ENCODE measurements around the gene LRRC31.

The LRRC31 gene

GRCh38 chr3:169913323-169913722 is 43.6 kb upstream of the LRRC31 start:
- Histone ChIP-seq H3K4me1 (ENCODE audit: control insufficient read depth, insufficient read depth, low read length) (no peaks in the 10 kb centered on the region), H3K9me3 (ENCODE audit: control insufficient read depth, insufficient read depth, low read depth, low read length) (no peaks in the 10 kb centered on the region), H3K36me3 (ENCODE audit: control insufficient read depth in 2 of 2, insufficient read depth in 1 of 2, low read length in 2 of 2) (no peaks in the 10 kb centered on the region), H3K4me3 (ENCODE audit: low read depth, low read length) (no peak overlapping the region), H3K27ac (ENCODE audit: extremely low read depth, low read depth, low read length) (no peak overlapping the region)
- POLR2A ChIA-PET, result no interaction called here
- TF ChIP-seq ZNF155 (tag by site-specific recombination; IDR thresholded peaks at IDR 0.05), result no peak
- TF ChIP-seq ZNF664 (tag by site-specific recombination; IDR thresholded peaks at IDR 0.05), result no peak
- TF ChIP-seq ZNF292 (tag by site-specific recombination; IDR thresholded peaks at IDR 0.05; ENCODE audit: borderline replicate concordance, low read depth), result no peak
- no peak for TF ChIP-seq HIC1 (tag by site-specific recombination; IDR thresholded peaks at IDR 0.05)
- no peak for TF ChIP-seq ZBTB7A (tag by site-specific recombination; IDR thresholded peaks at IDR 0.05; ENCODE audit: low read depth)
- no peak for TF ChIP-seq WT1 (tag by site-specific recombination; IDR thresholded peaks at IDR 0.05)
- TF ChIP-seq ZNF26 (tag by site-specific recombination; IDR thresholded peaks at IDR 0.05), result no peak
- TF ChIP-seq TSHZ1 (tag by site-specific recombination; IDR thresholded peaks at IDR 0.05; ENCODE audit: borderline replicate concordance), result no peak
- TF ChIP-seq ZNF76 (tag by site-specific recombination; IDR thresholded peaks at IDR 0.05; ENCODE audit: borderline replicate concordance, low read depth), result no peak
- no peak for TF ChIP-seq ZNF837 (tag by site-specific recombination; IDR thresholded peaks at IDR 0.05)
- no peak for TF ChIP-seq ZNF274 (IDR thresholded peaks at IDR 0.05; ENCODE audit: low read length)
- TF ChIP-seq ZNF274 (tag by site-specific recombination; IDR thresholded peaks at IDR 0.05; ENCODE audit: borderline replicate concordance), result no peak
- CTCF ChIA-PET, result no interaction called here

GRCh38 chr3:169911272-169911671 is 41.5 kb upstream of the LRRC31 start, which contains the start of gene SAMD7:
Gene SAMD7 (plus strand): TSS chr3:169911572. CDS start chr3:169919499, 7,927 bp downstream.
- Histone ChIP-seq H3K9me3 (ENCODE audit: control insufficient read depth, insufficient read depth, low read depth, low read length) (no peaks in the 10 kb centered on the region), H3K4me1 (ENCODE audit: control insufficient read depth, insufficient read depth, low read length) (no peaks in the 10 kb centered on the region), H3K27ac (ENCODE audit: extremely low read depth, low read depth, low read length) (no peak within 1 kb of the TSS), H3K4me3 (ENCODE audit: low read depth, low read length) (no peak within 1 kb of the TSS), H3K36me3 (ENCODE audit: control insufficient read depth in 2 of 2, insufficient read depth in 1 of 2, low read length in 2 of 2) (no peaks in the 10 kb centered on the region)
- TF ChIP-seq TRIM28 (IDR thresholded peaks at IDR 0.05; ENCODE audit: borderline replicate concordance, low read length), result no peak
- no peak for TF ChIP-seq ZFP37 (tag by site-specific recombination; IDR thresholded peaks at IDR 0.05)
- TF ChIP-seq ZNF473 (tag by site-specific recombination; IDR thresholded peaks at IDR 0.05), result no peak
- TF ChIP-seq ZNF521 (tag by site-specific recombination; IDR thresholded peaks at IDR 0.05), result no peak
- no peak for TF ChIP-seq ZFHX2 (tag by site-specific recombination; conservative IDR thresholded peaks at IDR 0.05)
- no peak for TF ChIP-seq SETDB1 (IDR thresholded peaks at IDR 0.05; ENCODE audit: insufficient read length, low read length)
- no peak for TF ChIP-seq INSM2 (tag by site-specific recombination; IDR thresholded peaks at IDR 0.05)
- no peak for TF ChIP-seq ZBTB48 (tag by site-specific recombination; IDR thresholded peaks at IDR 0.05)
- no peak for TF ChIP-seq ZSCAN30 (tag by site-specific recombination; IDR thresholded peaks at IDR 0.05)
- no peak for TF ChIP-seq EGR2 (tag by site-specific recombination; IDR thresholded peaks at IDR 0.05; ENCODE audit: low read depth)
- TF ChIP-seq ZBTB7A (tag by site-specific recombination; IDR thresholded peaks at IDR 0.05; ENCODE audit: low read depth), result no peak
- TF ChIP-seq ZNF366 (tag by site-specific recombination; conservative IDR thresholded peaks at IDR 0.05), result no peak
- TF ChIP-seq GLIS1 (tag by site-specific recombination; IDR thresholded peaks at IDR 0.05), result no peak
- POLR2A ChIA-PET, result no interaction called here
- CTCF ChIA-PET, result no interaction called here
